HFF-Myc (cell line): ENCODE data around the gene RASGEF1C.

Experiments used
- DNase-seq: peaks from one replicate; pipeline ENCODE4 v3.0.0-alpha.2; 2011; ENCODE audit warnings: low read depth; ENCODE audit errors: extremely low read depth
- H3K4me3 ChIP-seq: replicated peaks from 2 replicates; pipeline ENCODE4 v1.5.1; 2011; ENCODE audit warnings: low read depth, mild to moderate bottlenecking, control low read depth, low read length
- TF ChIP-seq, protein P1 (sequence below): IDR thresholded peaks from 2 replicates; pipeline ENCODE4 v1.5.1; 2012; ENCODE audit warnings: mild to moderate bottlenecking, low read depth, low read length, control low read depth; ENCODE audit errors: missing control alignments

Gene RASGEF1C

DNA sequence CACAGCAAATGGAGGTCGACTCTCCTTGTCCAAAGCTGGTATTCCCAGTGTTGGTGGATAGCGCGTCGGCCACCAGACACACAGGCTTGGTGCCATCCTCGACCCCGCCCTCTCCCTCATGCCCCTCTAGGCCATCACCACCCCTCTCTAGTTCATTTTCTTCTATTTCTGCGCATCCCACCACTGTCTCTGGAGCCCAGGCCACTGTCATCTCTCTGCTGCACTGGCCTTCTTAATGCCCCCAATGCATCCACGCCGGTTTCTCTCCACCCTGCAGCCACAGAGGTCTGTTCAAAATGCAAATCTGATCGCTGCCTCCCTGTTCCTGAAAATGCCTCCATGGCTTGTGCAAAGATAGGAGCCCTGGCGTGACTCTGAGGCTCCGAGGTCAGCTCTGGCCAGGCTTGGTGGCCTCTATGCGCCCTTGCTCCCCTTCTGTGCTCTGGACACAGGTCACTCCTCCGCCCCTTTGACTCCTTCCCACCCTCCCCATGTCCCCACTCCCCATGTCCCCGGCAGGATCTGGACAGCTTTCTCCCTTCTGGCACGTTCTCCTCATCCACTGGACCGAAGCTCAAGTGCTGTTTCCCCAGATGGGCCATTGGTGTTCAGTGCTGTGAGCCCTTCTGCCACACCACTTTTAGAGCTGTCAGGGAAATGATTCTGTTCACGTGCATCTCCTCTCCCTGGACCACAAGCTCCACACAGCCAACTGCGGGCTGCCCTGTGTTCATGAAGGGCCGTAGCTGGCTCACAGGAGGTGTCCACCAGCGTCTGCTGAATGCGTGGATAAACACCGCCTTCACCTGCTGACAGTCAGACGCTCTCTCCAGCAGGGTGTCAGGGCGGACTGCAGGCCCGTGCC is 77.9 kb downstream of the RASGEF1C start:
- no peak for DNase-seq
- TF ChIP-seq, protein P1, sequence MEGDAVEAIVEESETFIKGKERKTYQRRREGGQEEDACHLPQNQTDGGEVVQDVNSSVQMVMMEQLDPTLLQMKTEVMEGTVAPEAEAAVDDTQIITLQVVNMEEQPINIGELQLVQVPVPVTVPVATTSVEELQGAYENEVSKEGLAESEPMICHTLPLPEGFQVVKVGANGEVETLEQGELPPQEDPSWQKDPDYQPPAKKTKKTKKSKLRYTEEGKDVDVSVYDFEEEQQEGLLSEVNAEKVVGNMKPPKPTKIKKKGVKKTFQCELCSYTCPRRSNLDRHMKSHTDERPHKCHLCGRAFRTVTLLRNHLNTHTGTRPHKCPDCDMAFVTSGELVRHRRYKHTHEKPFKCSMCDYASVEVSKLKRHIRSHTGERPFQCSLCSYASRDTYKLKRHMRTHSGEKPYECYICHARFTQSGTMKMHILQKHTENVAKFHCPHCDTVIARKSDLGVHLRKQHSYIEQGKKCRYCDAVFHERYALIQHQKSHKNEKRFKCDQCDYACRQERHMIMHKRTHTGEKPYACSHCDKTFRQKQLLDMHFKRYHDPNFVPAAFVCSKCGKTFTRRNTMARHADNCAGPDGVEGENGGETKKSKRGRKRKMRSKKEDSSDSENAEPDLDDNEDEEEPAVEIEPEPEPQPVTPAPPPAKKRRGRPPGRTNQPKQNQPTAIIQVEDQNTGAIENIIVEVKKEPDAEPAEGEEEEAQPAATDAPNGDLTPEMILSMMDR, result no peak
- no peak overlapping the region for H3K4me3 ChIP-seq

DNA sequence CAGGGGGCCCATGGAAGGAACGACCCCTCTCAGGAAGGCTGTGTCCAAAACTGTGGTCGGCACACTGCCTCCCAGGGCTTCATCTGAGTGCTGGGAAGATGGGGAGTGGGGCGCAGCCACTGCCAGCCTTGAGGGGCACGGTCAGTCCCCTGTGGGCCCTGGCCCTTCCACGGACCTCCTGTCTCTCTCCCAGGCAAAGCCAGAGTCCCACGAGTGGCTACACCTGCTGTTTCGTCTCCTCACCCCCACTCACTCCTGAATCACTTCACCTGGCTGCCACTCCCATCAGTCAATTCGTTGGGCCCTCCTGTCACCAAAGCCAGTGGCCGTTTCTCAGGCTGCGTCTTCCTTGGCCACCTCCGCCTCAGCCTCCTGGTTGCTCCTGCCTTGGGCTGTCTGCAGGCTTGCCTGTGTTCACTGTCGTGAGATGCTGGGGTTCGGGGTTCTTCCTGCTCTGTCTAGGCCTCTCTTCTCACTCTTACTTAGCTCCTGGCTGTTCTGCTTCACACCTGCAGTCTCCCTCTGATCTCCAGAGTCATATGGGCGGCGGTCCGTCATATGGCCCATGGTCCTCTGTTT is 78.6 kb downstream of the RASGEF1C start:
- DNase-seq, result no peak
- TF ChIP-seq, protein P1, result no peak
- H3K4me3 ChIP-seq, result no peak overlapping the region

DNA sequence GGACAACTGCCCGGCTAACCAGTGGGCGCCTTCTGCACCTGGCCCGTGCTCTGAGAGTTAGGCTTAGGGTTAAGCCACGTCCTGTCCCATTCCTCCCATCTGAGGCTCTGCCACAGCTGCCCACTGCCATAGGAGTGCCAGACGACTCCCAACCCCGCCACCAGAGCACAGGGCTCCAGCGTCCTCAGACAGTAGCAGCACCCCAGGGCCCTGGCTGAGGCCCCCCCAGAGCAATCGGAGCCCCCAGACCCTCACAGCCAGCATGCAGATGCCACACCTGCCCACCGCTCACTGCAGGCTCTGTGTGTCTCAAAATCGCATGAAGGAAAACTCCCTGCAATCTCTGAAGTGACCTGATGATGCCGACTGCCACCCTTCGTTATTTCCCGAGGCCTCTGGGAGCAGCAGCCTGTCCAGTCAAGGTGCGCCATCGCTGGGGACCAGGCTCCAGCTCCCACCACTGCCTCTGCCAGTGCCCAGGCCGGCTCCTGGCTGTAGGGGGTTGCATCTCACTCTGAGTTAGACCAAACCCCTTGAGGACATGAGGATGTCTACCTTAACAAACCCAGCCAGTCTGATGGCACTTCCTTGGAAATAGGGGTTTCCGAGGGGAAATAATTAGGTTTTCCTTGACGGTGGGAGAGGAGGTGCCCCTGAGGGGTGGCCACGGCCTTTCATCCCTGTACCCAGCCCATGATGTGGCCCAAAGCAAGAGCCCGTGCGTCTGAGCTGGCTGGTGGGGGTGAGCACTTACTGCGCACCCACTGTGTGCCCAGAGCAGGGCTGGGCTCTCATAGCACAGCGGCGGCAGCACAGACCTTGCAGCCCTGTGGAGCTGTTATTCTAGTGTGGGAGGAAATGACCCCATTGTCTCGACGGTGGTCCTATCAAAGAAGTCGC is 79.5 kb downstream of the RASGEF1C start:
- DNase-seq, result no peak
- TF ChIP-seq, protein P1, result no peak

DNA sequence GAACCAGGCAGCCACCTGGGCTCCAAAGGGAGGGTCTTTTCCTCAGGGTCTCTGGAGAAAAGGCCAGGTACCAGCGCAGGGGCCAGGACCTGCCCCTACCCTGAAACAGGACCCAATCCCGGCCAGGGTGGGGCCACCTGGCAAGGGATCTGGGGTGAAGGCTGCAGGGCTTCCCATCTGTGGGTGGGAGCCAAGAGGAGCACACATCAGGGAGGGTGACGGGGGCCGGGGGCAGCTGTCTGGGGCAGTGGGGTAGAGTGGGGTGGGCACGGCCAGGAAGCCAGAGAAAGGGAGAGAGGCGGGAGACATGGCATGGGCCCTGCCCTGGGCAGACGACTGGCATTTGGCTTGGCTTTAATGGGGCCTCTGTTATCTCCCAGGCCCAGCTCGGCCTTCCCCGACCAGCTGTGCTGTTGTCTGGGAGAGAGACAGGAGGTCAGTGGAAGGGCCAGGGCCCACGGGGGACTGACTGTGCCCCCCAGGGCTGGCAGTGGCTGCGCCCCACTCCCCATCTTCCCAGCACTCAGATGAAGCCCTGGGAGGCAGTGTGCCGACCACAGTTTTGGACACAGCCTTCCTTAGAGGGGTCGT is 80.2 kb downstream of the RASGEF1C start:
- TF ChIP-seq, protein P1, result no peak
- DNase-seq, result no peak
- H3K4me3 ChIP-seq, result no peak overlapping the region

More for the DNA sequence above, 79.5 kb downstream of the RASGEF1C start:
- no peak overlapping the region for H3K4me3 ChIP-seq

DNA sequence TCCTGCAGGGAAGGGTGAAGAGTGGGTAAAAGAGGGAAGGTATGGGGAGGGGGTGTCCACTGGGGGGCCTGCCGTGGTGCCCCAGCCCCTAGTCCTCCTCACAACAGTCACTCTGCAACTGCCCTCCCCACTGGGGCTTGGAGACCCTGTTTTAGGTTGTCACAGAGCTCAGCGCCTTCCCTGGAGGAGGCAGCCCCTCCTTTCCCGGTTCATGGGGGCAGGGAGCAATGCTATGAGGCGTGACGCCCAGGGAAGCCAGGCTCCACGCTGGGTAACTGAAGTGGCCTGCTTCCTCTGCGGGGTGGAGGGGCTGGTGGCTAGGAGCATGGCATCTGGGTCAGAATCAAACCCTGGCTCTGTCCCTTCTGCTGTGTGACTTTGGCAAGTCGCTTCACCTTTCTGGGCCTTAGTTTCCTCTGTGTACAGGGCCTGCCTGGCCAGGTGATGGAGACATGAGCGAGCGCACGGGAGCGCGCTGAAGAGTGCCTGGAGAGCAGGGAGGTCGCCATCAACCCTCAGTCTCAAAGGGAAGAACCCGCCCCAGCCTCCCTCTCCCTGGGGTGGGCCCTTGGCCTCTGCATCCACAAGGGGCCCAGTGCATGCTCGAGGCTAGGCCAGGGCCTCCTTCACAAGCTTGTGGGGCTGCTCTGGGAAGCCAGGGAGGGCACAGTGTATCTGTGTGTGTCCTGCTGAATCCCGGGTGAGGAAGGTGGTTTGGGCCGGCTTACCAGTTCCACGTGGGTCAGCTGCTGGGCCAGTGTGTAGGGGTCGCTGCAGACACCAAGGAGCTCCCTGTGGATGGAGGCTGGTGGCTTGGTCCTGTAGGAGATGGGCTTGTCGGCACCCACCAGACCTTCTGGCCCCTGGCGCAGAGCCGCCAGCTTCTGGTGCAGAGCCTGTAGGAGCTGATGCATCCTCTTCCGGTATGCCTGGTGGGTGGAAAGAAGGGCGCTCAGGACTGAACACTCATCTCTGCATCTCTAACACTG is 81.0 kb downstream of the RASGEF1C start:
- TF ChIP-seq, protein P1, result no peak
- DNase-seq, result no peak
- no peak overlapping the region for H3K4me3 ChIP-seq
